Epithelial cell of esophagus (primary cell): ENCODE results near the gene LAMP2.
"Not testable (repeated sequence)": the region's sequence is repeated elsewhere in the genome, so short reads cannot be mapped to it uniquely, and the experiment has no call there.

Experiments used
- DNase-seq: peaks from one replicate; pipeline ENCODE4 v3.0.0; 2010; ENCODE audit warnings: low read depth
- H3K4me3 ChIP-seq: 2 replicates; pipeline ENCODE4 v1.5.1; 2011; ENCODE audit warnings: mild to moderate bottlenecking, low read length, control low read depth
- TF ChIP-seq, protein P1 (sequence below): IDR thresholded peaks from 2 replicates; pipeline ENCODE4 v1.5.1; 2011; ENCODE audit warnings: low read depth, mild to moderate bottlenecking, low read length, control low read depth, inconsistent platforms; ENCODE audit not compliant: insufficient read depth; ENCODE audit errors: missing control alignments

The LAMP2 gene

DNA sequence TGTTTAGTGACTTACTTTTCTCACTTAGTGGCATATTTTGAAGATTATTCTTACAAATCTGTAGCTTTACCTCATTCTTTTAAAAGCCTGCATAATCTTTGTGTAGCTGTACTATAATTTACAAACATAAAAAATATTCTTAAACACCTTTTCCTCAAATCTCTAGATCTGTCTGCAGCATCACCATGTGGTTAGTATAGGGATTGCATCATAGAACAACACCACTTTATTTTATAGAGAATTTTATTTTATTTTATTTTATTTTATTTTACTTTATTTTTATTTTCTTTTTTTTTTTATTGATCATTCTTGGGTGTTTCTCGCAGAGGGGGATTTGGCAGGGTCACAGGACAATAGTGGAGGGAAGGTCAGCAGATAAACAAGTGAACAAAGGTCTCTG lies 6.4 kb upstream of the LAMP2 start:
- TF ChIP-seq, protein P1, sequence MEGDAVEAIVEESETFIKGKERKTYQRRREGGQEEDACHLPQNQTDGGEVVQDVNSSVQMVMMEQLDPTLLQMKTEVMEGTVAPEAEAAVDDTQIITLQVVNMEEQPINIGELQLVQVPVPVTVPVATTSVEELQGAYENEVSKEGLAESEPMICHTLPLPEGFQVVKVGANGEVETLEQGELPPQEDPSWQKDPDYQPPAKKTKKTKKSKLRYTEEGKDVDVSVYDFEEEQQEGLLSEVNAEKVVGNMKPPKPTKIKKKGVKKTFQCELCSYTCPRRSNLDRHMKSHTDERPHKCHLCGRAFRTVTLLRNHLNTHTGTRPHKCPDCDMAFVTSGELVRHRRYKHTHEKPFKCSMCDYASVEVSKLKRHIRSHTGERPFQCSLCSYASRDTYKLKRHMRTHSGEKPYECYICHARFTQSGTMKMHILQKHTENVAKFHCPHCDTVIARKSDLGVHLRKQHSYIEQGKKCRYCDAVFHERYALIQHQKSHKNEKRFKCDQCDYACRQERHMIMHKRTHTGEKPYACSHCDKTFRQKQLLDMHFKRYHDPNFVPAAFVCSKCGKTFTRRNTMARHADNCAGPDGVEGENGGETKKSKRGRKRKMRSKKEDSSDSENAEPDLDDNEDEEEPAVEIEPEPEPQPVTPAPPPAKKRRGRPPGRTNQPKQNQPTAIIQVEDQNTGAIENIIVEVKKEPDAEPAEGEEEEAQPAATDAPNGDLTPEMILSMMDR, result peak; percentile 45
- peak; percentile 36 for DNase-seq
- not testable (repeated sequence) for H3K4me3 ChIP-seq

- DNase-seq, result no peak
- TF ChIP-seq, protein P1, result no peak
- H3K4me3 ChIP-seq, result no peak overlapping the region
These were observed 5.0 kb upstream of the LAMP2 start for GRCh38 chrX:120474085-120474484.

DNA sequence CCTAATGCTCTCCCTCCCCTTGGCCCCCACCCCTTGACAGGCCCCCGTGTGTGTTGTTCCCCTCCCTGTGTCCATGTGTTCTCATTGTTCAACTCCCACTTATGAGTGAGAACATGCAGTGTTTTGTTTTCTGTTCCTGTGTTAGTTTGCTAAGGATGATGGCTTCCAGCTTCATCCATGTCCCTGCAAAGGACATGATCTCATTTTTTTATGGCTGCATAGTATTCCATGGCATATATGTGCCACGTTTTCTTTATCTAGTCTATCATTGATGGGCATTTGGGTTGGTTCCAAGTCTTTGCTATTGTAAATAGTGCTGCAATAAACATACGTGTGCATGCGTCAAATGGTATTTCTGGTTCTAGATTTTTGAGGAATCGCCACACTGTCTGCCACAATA lies 561 bp upstream of the LAMP2 start:
- not testable (repeated sequence) for DNase-seq, H3K4me3 ChIP-seq

GRCh38 chrX:120468479-120468824 lies 644 bp downstream of the LAMP2 start:
- TF ChIP-seq, protein P1, result no peak
- no peak for DNase-seq
- peak overlapping the region; percentile 72 for H3K4me3 ChIP-seq

- no peak for DNase-seq
- peak overlapping the region; percentile 72 for H3K4me3 ChIP-seq
- TF ChIP-seq, protein P1, result no peak
These were observed 1.0 kb downstream of the LAMP2 start for GRCh38 chrX:120468071-120468470.

- H3K4me3 ChIP-seq, result no peak overlapping the region
- DNase-seq, result no peak
- TF ChIP-seq, protein P1, result no peak
These were observed 4.7 kb downstream of the LAMP2 start for GRCh38 chrX:120464411-120464810.

DNA sequence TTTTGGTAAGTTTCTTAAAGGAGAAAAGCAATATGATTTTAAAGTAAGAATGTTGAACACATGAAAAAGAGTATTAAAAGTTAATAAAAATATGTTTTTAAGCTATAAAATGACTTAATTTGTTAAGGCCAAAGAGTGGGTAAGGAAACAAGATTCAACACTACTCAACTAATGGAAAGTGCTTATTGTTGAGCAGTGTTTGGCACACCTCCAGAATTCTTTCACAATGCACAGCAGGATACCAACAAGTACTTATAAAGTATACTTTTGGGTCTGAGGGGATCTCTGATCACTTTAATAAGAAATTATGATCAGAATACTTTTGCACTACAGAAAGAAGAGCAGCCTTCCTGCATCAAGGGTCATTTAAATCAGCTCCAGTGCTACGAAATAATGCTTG lies 5.9 kb downstream of the LAMP2 start:
- no peak overlapping the region for H3K4me3 ChIP-seq
- TF ChIP-seq, protein P1, result no peak
- DNase-seq, result peak; percentile 73

- no peak for DNase-seq
- TF ChIP-seq, protein P1, result no peak
- no peak overlapping the region for H3K4me3 ChIP-seq
These were observed 6.7 kb downstream of the LAMP2 start for GRCh38 chrX:120462370-120462769.
